GM19468 (cell line): ENCODE measurements around the gene ACVR1B.

Experiments
- ATAC-seq: cut with Tn5 transposase; IDR thresholded peaks from one replicate; pipeline ENCODE4 v1.9.1; 2021; ENCODE audit warnings: mild to moderate bottlenecking, moderate library complexity, moderate number of reproducible peaks; ENCODE audit not compliant: unreplicated experiment; ENCODE audit errors: extremely low read depth

The ACVR1B gene

GRCh38 chr12:51994539-51994820 is 43.0 kb downstream of the ACVR1B start:
- no peak for ATAC-seq

GRCh38 chr12:51994959-51995358 is 43.5 kb downstream of the ACVR1B start:
- no peak for ATAC-seq

- no peak for ATAC-seq
Measured at GRCh38 chr12:51997136-51997535, 45.6 kb downstream of the ACVR1B start.

- no peak for ATAC-seq
Measured at GRCh38 chr12:52003016-52003550, 51.6 kb downstream of the ACVR1B start.

- ATAC-seq, result no peak
Measured at GRCh38 chr12:52003591-52003990, 52.1 kb downstream of the ACVR1B start.

- no peak for ATAC-seq
Measured at GRCh38 chr12:52004042-52004648, 52.6 kb downstream of the ACVR1B start.

GRCh38 chr12:52005218-52005902 is 53.9 kb downstream of the ACVR1B start:
- no peak for ATAC-seq

GRCh38 chr12:52005903-52006703 is 54.6 kb downstream of the ACVR1B start:
- no peak for ATAC-seq

- ATAC-seq, result no peak
Measured at GRCh38 chr12:52006726-52007157, 55.2 kb downstream of the ACVR1B start, which contains the start of gene TAMALIN. Gene TAMALIN (plus strand): TSS chr12:52006946. CDS start chr12:52007020, 74 bp downstream.

- ATAC-seq, result no peak
Measured at GRCh38 chr12:52007158-52007921, 55.8 kb downstream of the ACVR1B start.

GRCh38 chr12:52007982-52008510 is 56.5 kb downstream of the ACVR1B start:
- no peak for ATAC-seq

- ATAC-seq, result no peak
Measured at GRCh38 chr12:52009081-52009751, 57.7 kb downstream of the ACVR1B start.

- ATAC-seq, result no peak
Measured at GRCh38 chr12:52010152-52010622, 58.7 kb downstream of the ACVR1B start.

- no peak for ATAC-seq
Measured at GRCh38 chr12:52010692-52011601, 59.4 kb downstream of the ACVR1B start.

GRCh38 chr12:52011602-52012214 is 60.2 kb downstream of the ACVR1B start:
- ATAC-seq, result no peak

GRCh38 chr12:52013626-52014310 is 62.3 kb downstream of the ACVR1B start:
- no peak for ATAC-seq
